Measurements from ENCODE around the gene THSD4.

GRCh38 chr15:71502077-71502432 is 386.8 kb downstream of the THSD4 start:
- TF ChIP-seq CTCF (IDR thresholded peaks at IDR 0.05; ENCODE audit: low read length) (no peak), EZH2 (optimal IDR thresholded peaks at IDR 0.05; ENCODE audit: low read depth, low read length) (no peak)

All from MM.1S (cell line).